Sciatic nerve (tissue), 2 donors: ENCODE data around the gene SLC44A1. TPM values are rescaled to one million over a fixed set of nuclear protein-coding genes. Genes with fewer than 3 reads are reported as not detected.
"Not testable (repeated sequence)": the region's sequence is repeated elsewhere in the genome, so short reads cannot be mapped to it uniquely, and the experiment has no call there.

Source experiments
- ATAC-seq: fragments of 200-7000 bp; cut with Tn5 transposase; one replicate; pipeline ENCODE4 v1.9.1; 2020; ENCODE audit warnings: mild to moderate bottlenecking, moderate library complexity
- DNase-seq: peaks from one replicate; pipeline ENCODE4 v3.0.0-alpha.2; 2020; ENCODE audit warnings: low spot score
- intact Hi-C: fragments of 100-400 bp; cut with DNase I; formaldehyde crosslinking; loops from one replicate; pipeline ENCODE4 v1.14.2; 2022
- total RNA-seq: library from RNA; stranded (reverse); fragmentation: NEBNext Ultra II Directional; extraction: Animal tissue kit (Norgen Biotek cat#: 25700); gene quantifications from one replicate; pipeline ENCODE4 v1.2.1, GENCODE V29; 2021
- donor health status: DM: no; HTN: no; CAD: no.
- donor health status: DM: no; HTN: no; CAD: no.

Gene SLC44A1
- total RNA-seq, 1 donor from 2014 or later = 82.2 TPM

DNA sequence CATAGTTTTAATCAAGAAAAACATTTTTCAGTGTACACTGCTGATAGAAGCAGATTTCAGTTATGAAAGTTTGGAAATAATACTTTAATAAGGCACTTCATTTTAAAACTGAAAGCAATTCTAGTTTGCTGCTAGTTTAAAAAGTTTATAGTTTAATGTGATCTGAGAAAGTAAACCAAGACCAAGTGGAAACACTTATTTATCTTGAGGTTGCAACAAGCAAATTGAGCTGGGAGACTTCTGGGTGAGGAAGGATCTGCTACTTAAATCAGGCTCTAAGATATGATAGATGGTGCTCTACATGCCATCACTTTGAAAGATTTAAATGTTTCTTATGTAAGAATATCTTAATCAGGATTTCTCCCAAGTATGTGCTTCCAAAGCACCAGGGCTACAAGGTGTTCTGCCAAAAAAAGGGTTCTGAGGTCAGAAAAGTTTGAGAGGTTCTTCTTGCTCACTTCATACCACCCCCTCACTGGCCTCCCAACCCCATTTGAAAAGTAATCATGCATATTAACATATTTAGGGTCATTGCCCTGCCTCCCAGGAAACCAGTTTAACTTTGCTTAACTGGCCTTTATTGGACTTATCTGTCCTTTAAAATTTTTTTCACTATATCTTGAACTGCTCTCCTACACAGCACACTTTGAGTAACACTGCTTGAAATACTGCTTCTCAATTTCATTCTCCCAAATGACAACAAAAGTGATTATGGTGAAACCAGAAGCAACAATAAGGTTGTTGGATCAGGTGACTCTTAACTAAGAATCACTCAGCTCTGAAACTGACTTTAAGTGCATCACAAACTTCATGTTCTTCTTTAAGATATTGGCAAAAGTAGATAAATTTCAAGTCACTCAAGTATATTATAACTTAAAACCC lies 15.5 kb downstream of the SLC44A1 start:
- intact Hi-C loops = no loop called here
- DNase-seq = no peak
- peak; percentile 82 for ATAC-seq

DNA sequence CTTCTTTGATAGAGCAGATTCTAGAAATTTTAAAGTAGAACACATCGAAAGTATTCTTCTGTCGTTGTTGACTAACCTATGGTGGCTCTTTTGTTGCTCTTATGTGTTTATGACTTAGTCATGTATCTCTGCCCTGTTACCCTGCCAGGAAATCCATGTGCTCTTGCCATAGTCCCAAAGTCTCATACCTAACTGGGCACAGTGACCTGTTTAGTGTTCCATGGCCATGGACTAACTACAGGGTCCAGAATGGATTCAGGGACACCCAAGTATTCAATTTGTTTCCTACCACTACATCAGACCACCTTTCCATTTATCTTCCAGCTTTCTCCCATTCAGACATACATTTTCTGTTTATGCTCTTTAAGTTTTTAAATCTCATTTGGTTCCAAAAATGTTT lies 18.0 kb downstream of the SLC44A1 start:
- DNase-seq = no peak
- ATAC-seq = no peak
- intact Hi-C loops = no loop called here

DNA sequence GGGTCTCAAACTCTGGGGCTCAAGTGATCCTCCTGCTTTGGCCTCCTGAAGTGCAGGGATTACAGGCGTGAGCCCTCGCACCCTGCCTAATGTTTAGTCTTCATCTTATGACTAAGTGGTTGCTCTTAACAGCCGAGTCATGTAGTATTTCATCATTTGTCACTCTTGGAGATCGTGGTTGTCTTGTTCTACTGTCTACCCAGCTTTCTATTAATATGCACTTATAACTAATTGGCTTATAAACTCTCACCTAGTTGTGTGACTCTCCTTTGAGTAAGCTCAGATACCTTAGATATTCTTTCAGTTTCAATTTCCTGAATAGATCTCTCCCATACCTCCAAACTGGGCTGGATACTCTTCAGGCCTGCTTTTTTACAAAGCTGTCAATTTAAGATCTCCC lies 19.9 kb downstream of the SLC44A1 start:
- DNase-seq = no peak
- intact Hi-C loops = no loop called here
- no peak for ATAC-seq

DNA sequence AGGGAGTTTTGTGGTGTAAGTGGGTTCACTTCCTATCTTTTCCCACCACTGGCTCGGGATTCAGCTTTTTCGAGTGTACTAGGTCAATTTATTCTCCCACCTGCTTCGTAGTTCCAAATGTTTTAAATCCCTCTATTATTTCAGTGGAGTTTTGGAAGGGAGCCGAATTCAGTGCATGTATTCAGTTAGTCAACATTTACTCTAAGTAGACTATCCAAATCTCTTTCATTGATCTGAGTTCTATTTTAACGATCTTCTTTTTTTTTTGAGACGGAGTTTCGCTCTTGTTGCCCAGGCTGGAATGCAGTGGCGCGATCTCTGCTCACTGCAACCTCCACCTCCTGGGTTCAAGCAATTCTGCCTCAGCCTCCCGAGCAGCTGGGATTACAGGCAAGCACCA lies 23.8 kb downstream of the SLC44A1 start:
- not testable (repeated sequence) for ATAC-seq, DNase-seq

DNA sequence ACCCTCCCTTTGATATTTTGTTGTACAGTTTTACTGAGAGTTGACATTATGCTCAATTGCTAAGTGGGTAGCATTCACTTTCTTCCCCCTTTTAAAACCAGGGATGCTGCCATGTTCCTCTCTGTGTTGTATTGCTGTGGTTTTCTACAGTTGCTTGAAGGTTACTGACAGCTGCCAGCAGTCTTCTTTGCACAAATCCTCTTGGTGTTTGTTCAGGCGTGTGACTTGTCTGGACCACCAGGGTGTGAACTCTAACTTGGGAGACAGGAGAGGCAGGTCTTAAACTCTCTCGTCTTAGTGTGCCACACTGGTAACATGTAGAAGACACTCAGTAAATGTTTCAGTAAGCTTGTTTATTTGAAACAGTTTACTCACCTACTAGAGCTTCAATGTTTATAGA lies 25.1 kb downstream of the SLC44A1 start:
- DNase-seq = no peak
- ATAC-seq = no peak
- intact Hi-C loops = no loop called here

More for the DNA sequence above, 23.8 kb downstream of the SLC44A1 start:
- intact Hi-C loops = not testable (repeated sequence)

DNA sequence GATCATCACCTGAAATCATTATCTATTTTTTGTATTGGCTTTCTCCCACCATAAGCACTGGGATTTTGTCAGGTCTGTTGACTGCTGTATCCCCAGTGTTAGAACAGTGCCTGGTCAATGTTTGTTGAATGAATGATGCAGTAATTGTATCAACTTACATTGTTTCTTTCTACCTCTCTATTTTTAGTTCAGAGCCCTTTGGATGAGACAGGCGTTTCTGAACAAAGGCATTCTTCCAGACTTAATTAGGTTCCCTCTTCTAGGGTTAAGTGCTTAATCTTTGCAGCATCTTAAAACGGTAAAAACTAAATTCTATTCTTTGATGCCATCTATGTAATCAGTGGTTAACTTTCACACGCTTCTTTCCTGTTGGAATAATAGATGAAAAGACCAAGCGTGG lies 26.3 kb downstream of the SLC44A1 start:
- DNase-seq = no peak
- intact Hi-C loops = no loop called here
- ATAC-seq = no peak

DNA sequence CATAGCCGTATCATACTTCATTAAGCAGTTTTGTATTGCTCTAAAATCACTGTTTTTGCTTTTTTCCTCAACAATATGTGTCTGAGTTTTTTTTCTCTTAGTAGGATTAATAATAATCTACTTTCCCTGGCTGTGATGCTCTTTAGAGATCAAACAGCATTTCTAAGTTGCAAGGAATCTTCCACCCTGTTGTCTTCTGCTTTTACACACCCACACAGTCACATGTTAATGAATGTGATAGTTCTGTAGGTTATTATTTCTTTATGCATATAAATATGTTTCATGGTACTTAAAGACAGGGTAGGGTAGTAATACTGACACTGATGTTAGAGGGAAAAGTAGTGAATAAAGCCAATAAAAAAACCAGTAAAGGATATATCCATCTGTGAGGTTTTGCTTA lies 29.3 kb downstream of the SLC44A1 start:
- intact Hi-C loops = no loop called here
- DNase-seq (no peak), ATAC-seq (no peak)

DNA sequence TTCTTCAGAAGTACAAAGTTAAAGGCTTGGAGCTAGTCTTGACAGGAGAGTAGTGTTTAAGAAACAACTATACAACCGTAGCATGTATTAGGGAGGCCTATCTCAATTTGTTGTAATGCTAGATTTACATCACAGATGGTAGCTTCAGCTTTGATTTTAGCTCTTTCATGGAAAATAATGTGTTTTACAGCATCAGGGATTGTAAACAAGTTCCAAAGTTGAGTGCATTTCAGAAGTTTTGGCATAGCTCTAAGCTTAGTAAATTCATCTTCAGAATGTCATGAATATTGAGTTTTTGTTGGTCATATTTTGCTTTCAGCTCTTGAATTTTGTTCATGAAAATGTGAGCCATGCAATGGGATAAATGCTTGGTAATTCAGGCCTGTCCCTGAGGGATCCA lies 30.7 kb downstream of the SLC44A1 start:
- DNase-seq (no peak), ATAC-seq (no peak)
- intact Hi-C loops = no loop called here

DNA sequence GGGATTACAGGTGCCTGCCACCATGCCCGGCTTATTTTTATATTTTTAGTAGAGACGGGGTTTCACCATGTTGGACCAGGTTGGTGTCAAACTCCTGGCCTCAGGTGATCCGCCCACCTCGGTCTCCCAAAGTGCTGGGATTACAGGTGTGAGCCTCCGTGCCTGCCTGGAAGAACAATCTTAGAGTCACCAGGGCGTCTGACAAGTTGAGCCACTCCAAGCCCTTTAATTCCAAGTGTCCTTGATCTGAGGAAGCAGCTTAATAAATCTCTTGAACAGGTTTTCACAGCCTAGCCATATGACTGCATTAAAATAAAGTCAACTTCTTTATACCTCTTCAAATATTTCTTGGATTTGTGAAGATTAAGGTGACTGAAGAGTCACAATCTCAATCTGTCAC lies 31.5 kb downstream of the SLC44A1 start:
- intact Hi-C loops = no loop called here
- ATAC-seq = no peak
- DNase-seq = no peak

DNA sequence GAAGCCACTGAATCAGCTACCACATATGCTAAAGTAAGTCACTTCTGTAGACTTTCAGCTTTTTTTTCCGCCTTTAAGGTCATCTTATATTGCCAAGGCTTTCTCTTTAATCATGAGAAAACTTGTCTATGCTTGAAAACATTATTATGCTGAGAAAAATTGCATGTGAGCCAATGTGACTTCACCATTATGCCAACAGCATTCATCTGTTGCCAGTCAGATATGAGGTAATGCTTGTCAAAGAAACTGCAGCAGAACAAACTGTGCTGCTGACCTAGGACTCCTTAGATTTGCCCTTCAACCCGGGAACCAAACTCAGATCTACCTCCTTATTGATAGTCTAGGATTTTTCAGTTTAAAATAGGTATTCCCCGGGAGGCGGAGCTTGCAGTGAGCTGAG lies 34.3 kb downstream of the SLC44A1 start:
- no peak for DNase-seq
- ATAC-seq = no peak
- intact Hi-C loops = no loop called here

DNA sequence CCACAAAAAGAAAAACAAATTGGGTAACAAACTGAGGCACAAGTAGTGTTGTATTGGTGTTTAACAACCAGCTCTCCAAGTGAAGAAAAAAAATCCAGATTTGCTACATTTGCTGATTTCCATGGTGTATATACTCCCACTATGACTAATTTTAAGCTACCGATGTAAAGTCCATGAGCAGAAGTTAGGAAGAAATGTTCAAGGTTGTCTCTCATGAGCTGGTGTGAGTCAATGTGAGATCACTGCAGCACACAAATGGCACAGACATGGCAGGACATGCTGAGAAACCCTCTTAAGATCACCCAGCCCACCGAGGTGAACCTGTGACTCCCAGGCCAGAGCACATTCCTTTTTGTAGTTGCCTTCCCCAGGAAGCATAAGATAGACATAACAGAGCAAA lies 36.2 kb downstream of the SLC44A1 start:
- ATAC-seq (no peak), DNase-seq (no peak)
- intact Hi-C loops = no loop called here

DNA sequence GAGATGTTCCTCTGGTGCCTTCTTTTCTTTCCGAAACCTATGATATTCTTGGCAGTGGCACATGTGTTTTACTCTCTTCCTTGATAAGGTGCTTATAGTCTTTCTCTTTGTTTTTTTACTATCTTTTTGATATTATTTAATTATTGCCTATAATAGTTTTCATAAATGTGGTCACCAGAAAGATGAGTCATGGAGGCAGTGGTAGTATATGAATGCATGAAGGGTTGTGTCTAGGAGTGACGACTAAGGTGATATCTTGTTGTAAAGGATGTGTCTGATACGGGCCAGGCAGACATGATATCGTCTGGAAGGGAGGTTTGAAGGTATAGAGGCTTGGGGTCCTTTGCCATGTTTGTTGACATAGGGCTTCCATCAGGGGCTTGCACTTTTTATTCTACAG lies 36.8 kb downstream of the SLC44A1 start:
- no peak for ATAC-seq
- intact Hi-C loops = no loop called here
- no peak for DNase-seq

DNA sequence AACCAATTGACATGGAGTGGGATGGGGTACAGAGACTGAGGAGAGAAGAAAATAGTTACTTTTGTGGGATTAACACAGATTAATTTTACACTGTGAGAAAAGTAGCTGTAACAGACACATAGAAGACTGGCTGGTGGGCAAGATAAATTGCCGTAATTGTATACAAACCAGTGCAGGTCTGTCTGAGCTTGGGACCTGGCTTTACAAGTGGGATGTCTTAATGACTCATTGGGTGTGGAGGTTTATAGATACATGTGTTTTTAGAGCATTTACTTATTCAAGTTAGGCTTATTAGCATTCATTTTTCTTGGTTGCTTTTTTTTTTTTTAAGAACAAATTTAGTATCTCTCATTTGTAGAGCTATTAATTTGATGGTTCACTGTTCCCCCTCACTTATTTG lies 37.5 kb downstream of the SLC44A1 start:
- DNase-seq = no peak
- intact Hi-C loops = no loop called here
- ATAC-seq = no peak

DNA sequence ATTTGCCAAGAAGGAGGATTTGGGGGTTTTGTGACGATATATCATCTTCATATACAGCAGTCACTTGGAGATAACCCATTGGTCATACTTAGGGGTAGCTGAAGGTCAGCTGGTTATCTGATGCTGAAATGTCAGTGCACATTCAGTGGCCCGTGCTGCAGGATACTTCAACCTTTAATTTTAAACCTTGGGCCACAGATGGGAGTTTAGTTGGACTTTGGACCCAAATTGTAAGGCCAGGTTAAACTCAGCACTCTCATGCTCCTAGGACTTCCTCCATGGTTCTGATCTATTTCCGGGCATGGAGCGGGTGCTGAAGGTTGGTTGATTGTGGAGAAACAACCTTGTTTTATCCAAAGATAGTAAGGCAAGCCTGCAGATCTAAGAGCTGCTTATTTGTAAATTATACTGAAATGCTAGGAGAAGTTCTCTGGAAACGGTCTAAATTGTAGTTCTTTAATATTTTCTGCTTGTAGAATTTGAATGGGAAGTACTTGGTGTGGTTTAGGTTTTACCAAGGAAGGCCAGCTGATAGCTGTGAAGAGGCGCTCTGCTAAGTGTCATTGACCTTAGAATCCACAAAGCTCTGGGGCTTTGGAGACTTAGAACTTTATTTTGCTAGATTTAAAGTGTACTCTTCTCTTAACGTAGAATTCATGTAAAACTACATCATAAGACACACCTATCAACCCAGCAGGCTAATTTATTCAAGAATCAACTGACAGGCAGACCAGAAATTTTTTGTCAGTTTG lies 38.6 kb downstream of the SLC44A1 start:
- ATAC-seq = no peak
- no peak for DNase-seq
- intact Hi-C loops = no loop called here

DNA sequence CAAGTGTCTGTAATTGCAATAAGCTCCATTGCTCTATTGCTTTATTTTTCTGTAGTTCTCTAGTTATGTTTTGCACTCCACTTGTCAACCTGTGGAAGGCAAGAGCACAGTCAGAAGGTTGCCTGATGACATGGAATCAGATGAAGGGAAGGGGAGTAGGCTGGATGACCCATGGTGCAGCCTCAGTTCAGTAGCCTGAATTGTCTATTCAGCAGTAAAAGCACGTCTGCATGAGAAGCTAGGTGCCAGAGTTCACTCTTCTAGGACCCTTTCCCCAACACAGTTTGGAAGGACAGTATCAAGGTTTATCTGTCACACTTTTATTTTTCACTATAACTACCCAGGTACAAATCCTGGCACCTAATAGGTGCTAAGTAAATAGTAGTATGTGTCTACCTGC lies 39.3 kb downstream of the SLC44A1 start:
- intact Hi-C loops = no loop called here
- ATAC-seq (no peak), DNase-seq (no peak)

DNA sequence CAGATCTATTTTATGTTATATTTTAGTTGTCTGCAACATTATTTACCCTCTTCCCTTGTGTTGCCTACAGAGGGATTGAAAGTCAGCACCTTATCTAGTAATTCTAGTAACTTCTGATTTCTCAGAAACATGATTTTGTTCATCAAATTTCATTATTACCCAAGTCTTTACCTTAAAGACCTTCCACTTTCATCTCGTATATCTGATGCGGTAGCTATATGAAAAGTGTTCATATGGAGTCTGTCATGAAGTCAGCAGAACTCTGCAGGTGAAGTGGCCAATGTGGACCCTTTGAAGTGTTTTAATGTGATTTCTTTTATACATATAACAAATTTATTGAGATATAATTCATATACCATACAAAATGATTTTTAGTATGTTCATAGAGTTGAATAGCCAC lies 40.0 kb downstream of the SLC44A1 start:
- intact Hi-C loops = no loop called here
- DNase-seq = no peak
- no peak for ATAC-seq

DNA sequence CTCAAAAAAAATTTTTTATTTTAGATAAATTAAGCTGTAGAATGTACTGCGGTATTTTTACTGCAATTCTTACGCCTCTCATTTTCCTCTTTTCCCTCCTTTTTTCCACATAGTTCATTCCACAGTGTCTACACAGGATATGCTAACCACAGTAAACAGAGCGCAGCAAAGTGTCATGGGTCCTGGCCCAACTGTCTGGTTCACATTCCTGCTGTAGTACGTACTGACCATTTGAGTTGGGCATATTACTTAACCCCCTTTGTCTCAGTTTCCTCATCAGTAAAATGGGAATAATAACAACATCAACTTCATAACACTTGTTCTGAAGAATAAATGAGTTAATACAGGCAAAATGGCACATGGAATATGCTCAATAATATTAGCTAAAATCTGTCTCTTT lies 41.6 kb downstream of the SLC44A1 start:
- ATAC-seq (no peak), DNase-seq (no peak)
- intact Hi-C loops = no loop called here

DNA sequence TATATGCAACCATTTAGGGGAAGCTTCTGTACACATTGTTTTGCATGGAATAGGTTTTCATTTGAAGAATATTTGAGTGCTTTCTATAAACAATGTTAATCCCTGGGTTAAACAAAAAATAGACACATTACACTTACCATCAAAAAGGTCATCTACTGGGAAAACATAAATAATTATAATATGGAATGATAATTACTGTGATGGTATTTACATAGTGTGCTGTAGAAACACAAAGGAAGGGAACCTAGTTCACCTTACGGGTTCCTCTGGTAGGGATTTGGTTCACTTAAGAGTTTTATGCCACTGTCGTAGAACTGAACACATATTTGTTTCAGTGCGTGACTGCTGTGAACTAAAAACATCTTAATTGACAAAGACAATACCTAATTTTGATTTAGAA lies 44.9 kb downstream of the SLC44A1 start:
- DNase-seq (no peak), ATAC-seq (no peak)
- intact Hi-C loops = no loop called here

DNA sequence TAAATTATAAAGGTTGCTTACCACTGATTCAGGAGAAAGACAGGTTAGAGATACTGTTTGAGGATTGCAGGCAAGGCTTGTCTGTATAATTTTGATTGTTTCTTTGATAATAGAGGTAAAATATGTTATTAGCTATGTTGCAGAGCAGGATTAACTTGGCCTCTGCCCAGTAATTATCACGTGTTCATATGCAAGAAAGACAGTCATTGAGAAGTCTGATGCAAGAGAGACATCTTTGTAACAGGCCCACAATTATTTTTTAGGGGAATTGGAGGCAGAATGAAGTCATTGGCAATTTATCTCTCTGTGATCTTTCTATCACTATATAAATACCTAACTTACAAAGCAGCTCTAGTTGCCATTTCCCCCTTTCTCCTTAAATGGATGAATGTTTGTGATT lies 46.0 kb downstream of the SLC44A1 start:
- ATAC-seq = peak; percentile 48
- DNase-seq = no peak
- intact Hi-C loops = no loop called here

DNA sequence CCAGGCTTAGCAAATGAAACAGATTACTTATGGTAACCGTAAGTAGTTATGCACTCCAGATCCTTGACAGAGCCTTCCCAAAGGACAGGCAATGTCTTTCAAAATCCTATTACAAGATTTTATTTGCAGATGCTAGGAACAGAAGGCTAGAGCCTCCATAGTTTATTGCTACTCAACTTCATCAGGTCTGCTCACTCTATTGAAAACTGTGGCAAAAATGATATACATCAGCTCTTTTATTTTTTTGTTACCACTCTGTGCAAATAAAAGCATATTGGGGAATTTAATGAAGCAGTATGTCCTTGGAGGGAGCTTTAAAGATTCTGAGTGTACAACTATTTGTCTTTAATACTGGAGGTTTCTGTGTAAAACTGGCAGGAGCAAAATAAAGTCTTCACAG lies 46.5 kb downstream of the SLC44A1 start:
- intact Hi-C loops = no loop called here
- no peak for DNase-seq
- ATAC-seq = no peak
